ENCODE measurements around the gene OXSR1. TPM values are rescaled to one million over a fixed set of nuclear protein-coding genes. Genes with fewer than 3 reads are reported as not detected.
A peak's percentile ranks its signal among the peaks of the same experiment; 100 is the strongest.
"Not testable (repeated sequence)": the region's sequence is repeated elsewhere in the genome, so short reads cannot be mapped to it uniquely, and the experiment has no call there.

OXSR1 gene
- polyA plus RNA-seq, 3 donors = 44.4 to 52.0 (median 46.4) TPM

DNA sequence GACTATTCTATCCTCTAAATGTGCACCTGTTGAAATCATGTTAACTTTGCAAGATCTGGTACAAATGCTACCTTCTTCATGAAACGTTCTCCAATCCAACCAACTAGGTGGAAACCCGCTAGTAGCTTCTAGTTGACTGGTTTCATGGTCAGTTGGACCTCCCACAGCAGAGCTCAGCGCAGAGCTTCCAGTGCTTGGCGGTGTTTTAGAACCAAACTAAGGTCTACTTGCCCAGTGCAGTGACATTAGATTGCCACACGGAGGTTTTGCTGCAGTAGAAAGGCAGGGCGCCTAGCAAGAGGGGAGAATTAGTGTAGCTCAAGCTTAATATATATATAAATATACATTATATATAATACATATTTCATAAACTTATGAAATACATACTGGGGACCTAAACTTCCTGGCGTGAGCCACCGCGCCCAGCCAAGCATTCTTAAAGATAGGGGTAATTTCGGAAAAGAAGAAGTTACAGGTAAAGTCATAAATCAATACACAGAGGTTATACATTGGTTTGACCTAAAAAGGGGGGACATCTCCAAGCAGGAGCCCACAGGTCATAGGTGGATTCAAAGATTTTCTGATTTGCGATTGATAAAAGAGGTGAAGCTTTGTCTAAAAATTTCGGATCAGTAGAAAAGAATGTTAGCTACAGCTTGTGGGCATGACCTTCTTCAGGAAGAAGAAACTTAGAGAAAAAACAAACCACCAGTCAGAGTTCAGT is 2.1 kb upstream of the OXSR1 start:
- no peak for DNase-seq

DNA sequence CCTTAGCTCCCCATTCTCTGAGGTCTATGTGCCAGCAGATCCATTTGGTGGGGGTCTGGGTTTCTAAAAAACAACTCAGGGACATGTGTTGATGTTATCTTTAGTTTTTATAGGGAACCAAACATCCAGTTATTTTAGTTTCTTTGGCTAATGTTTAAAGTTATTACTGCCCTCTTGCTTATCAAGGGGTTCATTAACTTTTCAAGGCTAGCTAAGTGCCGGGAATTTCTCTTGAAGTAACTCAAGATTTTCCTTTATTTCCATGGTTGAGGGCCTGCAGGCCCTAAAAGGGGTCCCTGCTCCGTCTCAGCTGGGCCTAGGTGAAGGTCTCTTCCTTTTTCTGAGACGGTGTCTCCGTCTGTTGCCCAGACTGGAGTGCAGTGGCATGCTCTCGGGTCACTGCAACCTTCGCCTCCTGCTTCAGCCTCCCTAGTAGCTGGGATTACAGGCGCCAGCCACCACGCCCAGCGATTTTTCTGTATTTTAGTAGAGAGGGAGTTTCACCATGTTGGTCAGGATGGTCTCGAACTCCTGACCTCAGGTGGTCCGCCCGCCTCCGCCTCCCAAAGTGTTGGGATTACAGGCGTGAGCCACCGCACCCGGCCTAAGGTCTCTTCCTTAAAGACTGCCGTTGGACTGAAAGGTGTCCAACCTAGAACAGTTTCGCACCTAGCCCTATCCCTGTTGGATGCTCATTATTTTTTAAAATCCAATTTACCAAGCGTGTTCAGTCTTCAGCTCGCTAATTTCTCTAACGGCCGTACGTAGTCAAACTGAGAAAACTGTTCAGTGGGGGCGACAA is 1.3 kb upstream of the OXSR1 start:
- DNase-seq = peak; percentile 37

GRCh38 chr3:38164643-38164951 is 740 bp upstream of the OXSR1 start:
- no peak for DNase-seq

GRCh38 chr3:38165722-38166387 is 518 bp downstream of the OXSR1 start:
- no peak for DNase-seq

GRCh38 chr3:38167591-38167990 is 2.3 kb downstream of the OXSR1 start:
- DNase-seq = no peak

DNA sequence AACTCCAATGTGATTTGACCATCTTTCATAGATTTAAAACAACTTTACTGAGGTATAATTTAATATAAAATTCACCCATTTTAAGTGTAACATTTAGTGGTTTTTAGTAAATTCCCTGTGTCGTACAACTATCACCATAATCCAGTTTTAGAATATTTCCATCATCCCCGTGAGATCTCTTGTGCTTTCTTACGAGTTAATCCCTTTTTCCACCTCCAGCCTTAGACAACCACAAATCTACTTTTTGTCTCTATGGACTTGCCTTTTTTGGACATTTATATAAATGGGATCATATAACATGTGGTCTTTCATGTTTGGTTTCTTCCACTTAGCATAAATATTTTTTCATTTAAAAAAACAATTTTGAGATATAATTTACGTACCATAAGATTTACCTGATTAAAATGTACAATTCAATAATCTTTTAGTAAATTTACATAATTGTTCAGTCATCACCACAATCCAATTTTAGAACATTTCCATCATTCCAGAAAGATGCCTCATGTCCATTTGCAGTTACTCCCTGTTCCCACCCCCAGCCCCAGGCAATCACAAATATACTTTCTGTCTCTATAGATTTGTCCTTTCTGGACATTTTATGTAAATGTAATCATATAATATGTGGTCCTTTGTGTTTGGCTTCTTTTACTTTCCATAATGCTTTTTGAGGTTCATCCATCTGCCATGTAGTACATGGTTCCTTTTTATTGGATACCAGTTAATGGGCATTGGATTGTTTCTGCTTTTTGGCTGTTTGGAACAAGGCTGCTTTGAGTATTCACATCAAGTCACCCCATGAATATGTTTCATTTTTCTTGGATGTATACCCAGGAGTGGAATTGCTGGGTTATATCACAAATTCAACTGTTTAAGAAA is 3.1 kb downstream of the OXSR1 start:
- no peak for DNase-seq

DNA sequence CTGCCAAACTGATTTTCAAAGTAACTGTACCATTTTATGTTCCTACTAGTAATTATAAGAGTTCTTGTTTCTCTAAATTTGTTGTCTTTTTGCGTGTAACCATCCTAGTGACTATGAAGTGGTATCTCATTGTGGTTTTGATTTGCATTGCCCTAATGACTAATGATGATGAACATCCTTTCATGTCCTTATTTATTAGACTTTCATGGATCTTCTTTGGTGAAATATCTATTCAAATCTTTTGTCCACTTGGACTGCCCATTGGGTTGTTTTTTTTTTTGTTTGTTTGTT is 3.6 kb downstream of the OXSR1 start:
- no peak for DNase-seq

GRCh38 chr3:38170722-38171121 is 5.4 kb downstream of the OXSR1 start:
- DNase-seq = no peak

DNA sequence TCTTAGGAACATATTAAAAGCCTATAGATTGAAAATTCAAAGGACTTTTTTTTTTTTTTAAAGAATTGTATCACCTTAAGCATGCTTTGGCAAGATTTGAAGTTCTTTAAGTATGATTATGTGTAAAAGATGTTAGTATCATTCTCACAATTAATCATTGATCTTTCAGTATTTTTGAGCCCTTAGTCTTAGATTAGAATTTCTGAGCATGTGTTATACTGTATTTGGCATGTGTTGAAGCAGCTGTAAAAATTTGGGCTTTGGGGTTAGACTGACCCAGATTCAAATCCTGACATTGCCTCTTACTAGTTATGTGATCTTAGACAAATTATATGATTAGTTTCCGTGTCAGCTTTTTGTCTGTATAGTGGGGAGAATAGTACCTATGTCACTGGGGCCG is 6.3 kb downstream of the OXSR1 start:
- no peak for DNase-seq

GRCh38 chr3:38173834-38174418 is 8.6 kb downstream of the OXSR1 start:
- DNase-seq = no peak

- DNase-seq = no peak
Measured at GRCh38 chr3:38177181-38177580, 11.8 kb downstream of the OXSR1 start.

DNA sequence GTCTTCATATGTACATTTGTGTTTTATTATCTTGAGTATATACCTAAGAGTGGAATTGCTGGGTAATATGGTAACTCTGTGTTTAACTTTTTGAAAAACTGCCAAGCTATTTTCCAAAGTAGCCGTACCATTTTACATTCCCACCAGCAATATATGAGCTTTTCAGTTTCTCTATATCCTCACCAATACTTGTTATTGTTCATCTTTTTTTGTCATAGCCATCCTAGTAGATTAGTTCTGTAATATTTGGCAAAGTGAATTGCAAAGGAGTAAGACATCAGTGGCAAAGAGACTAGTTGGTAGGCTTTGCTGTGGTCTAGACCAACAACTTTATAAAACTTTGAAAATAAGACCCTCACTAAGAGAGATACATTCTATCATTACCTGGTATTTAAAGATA is 21.4 kb downstream of the OXSR1 start:
- no peak for DNase-seq

DNA sequence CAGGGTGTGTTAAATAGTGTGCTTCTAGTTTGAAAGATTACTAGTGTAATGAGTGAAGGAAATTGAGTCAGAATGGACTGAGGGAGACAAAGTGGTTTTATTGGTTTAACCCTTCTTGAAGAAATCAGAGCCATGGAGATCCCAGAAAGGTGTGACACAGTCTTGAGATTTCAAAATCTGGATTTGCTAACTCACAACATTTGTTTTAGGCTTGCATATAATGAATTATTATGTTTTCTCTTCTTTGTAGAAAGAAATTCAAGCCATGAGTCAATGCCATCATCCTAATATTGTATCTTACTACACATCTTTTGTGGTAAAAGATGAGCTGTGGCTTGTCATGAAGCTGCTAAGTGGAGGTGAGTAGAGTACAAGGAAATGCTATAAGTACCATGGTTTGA is 25.1 kb downstream of the OXSR1 start:
- no peak for DNase-seq

- DNase-seq = not testable (repeated sequence)
Measured at GRCh38 chr3:38202931-38203330, 37.6 kb downstream of the OXSR1 start.

DNA sequence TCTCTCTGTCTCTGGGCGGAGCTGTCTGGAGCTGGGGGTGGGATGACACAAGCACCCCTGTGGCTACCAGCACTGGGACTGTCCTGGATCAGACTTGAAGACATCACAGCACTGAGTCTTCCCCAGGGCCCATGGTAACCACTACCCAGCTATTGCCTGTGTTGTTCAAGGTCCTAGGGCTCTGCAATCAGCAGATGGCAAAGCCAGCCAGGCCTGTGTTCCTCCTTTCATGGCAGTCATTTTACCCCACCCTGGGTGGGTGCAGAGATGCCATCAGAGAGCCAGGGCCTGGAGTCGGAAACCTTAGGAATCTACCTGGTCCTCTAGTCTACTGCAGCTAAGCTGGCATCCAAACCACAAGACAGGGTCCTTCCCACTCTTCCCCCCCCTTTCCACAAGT is 38.4 kb downstream of the OXSR1 start:
- DNase-seq = no peak

GRCh38 chr3:38204599-38205471 is 39.5 kb downstream of the OXSR1 start:
- DNase-seq = no peak

- no peak for DNase-seq
Measured at GRCh38 chr3:38205472-38205805, 40.1 kb downstream of the OXSR1 start.

DNA sequence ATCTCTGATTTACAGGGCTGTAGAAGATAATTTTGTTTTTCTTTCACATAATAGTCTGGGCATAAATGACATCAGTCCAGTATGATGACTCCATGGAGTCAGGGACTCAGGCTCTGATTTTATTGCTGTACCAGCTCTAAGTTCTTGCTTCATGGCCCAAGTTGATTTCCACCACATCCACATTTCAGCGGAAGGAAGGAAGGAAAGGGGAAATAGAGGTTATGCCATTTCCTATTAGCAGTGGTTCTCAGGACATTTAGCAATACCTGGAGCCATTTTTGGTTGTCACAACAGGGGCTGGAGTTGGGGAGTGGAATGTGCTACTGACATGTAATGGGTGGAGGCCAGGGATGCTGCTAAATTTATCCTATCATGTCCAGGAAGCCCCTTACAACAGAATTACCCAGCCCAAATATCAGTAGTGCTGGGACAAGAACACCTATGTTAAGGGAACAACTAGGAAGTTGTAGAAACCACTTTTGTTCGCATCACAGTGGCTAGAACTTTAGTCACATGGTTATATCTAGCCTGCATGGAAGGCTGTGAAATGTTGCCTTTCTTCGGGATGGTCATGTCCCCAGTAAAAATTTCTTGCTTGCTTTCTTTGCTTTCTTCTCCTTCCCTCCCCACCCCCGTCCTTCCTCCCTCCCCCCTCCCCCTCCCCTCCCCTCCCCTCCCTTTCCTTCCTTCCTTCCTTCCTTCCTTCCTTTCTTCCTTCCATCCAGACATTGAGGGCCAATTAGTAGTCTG is 42.1 kb downstream of the OXSR1 start:
- no peak for DNase-seq

GRCh38 chr3:38210141-38210757 is 44.9 kb downstream of the OXSR1 start:
- DNase-seq = no peak

DNA sequence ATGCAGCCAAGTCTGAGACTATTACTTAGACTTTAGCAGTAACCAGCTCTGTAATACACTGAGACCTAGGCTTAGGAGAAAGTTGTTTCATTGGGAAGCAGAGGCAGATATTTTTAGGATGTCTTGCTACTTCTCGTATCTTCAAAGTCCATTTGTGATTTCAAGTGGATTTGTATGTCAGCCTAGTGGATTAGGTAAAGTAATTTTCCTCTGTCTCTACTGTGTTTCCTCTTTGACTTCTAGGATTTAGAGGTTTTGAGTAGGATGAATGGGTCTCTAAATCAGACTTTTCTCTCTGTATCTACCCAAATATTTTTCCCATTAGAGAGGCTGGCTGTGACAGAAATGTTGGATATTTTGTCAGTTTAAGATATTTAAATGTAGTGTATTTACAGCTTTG is 46.8 kb downstream of the OXSR1 start:
- no peak for DNase-seq

Measured in renal pelvis (tissue), 4 donors.